Vagina (tissue), 2 donors: ENCODE results near the gene FAM168B.

ENCODE experiments used
- CTCF ChIP-seq, 3 experiments: fragments of 450-650 bp in 2 of 3; fragments of 200-600 bp in 1 of 3; sonication (generic) in 1 of 3; IDR thresholded peaks; one replicate each; pipeline ENCODE4 v1.5.1; 2017 to 2019; ENCODE audit warnings: antibody characterized with exemption in 3 of 3, mild to moderate bottlenecking in 2 of 3, moderate library complexity in 2 of 3
- POLR2A ChIP-seq, 2 donors: fragments of 450-650 bp; IDR thresholded peaks; one replicate each; pipeline ENCODE4 v1.6.1; 2017; ENCODE audit warnings: antibody characterized with exemption in 2 of 2, mild to moderate bottlenecking in 2 of 2, moderate library complexity in 2 of 2
- POLR2AphosphoS5 ChIP-seq, 2 donors: sonication (generic); formaldehyde crosslinking; IDR thresholded peaks; one replicate each; pipeline ENCODE4 v1.9.0; 2017; ENCODE audit warnings: antibody characterized with exemption in 2 of 2, mild to moderate bottlenecking in 2 of 2, low read depth in 1 of 2; ENCODE audit not compliant: insufficient read depth in 1 of 2

DNA sequence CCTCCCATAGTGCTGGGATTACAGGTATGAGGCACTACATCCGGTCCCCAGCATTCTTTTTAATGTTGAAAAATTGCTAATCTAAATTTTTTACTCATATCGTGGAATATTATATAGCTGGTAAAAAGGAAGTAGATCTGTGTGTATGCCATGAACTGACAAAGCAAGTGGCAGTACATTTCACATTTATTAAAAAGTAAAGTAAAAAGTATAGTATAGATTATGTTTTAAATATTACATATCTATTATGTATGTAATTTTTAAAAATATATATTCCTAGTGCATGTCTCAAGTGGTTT, 37.0 kb upstream of the FAM168B start:
- TF ChIP-seq CTCF (IDR thresholded peaks at IDR 0.05) = no peak
- TF ChIP-seq POLR2AphosphoS5 (IDR thresholded peaks at IDR 0.05; ENCODE audit: insufficient read depth in 1 of 2, low read depth in 1 of 2) = no peak
- no peak for TF ChIP-seq POLR2A (IDR thresholded peaks at IDR 0.05)
